ENCODE measurements around the gene HTRA2.

GRCh38 chr2:74481431-74481830, 48.3 kb upstream of the HTRA2 start:
- TF ChIP-seq CTCF (IDR thresholded peaks at IDR 0.05) (no peak), ZFX (IDR thresholded peaks at IDR 0.05; ENCODE audit: borderline replicate concordance) (no peak)
